CD8-positive, alpha-beta memory T cell (primary cell): ENCODE data around the gene NPAS2. TPM values are rescaled to one million over a fixed set of nuclear protein-coding genes. Genes with fewer than 3 reads are reported as not detected.

Source experiments
- CTCF ChIA-PET: fragments of 350-600 bp; sonication (Branson Sonifier 250); formaldehyde crosslinking; loops from one replicate; lab custom pipeline; 2021; ENCODE audit warnings: antibody characterized with exemption; lab: Charles Lee
- POLR2A ChIA-PET: fragments of 350-600 bp; sonication (Branson Sonifier 250); formaldehyde crosslinking; loops from one replicate; lab custom pipeline; 2021; ENCODE audit warnings: antibody characterized with exemption; lab: Charles Lee
- DNase-seq, 5 donors: peaks; one replicate each; pipeline versions ENCODE4 v3.0.0 to v3.0.0-alpha.2; 2020 to 2022; ENCODE audit warnings: mixed read lengths in 1 of 5
- H3K27ac ChIP-seq: one replicate; pipeline ENCODE4 v1.7.0; 2013; ENCODE audit warnings: low read depth, mild to moderate bottlenecking, low read length, moderate library complexity
- H3K27me3 ChIP-seq: 2 replicates; pipeline ENCODE4 v1.7.0; 2013; ENCODE audit warnings: low read length, mild to moderate bottlenecking; ENCODE audit not compliant: insufficient read depth, poor library complexity, severe bottlenecking
- H3K36me3 ChIP-seq: 2 replicates; pipeline ENCODE4 v1.7.0; 2013; ENCODE audit warnings: mild to moderate bottlenecking, low read length, moderate library complexity; ENCODE audit not compliant: insufficient read depth
- H3K4me1 ChIP-seq: 2 replicates; pipeline ENCODE4 v1.7.0; 2013; ENCODE audit warnings: mild to moderate bottlenecking, low read length, moderate library complexity; ENCODE audit not compliant: insufficient read depth
- H3K4me3 ChIP-seq: 2 replicates; pipeline ENCODE4 v1.7.0; 2013; ENCODE audit warnings: mild to moderate bottlenecking, low read length
- H3K9me3 ChIP-seq: 2 replicates; pipeline ENCODE4 v1.7.0; 2013; ENCODE audit warnings: mild to moderate bottlenecking, low read length
- H3K27ac Mint-ChIP-seq, 8 donors: one replicate each; pipeline ENCODE4 v1.8.0; 2020 to 2021; ENCODE audit warnings: mixed read lengths in 8 of 8, mild to moderate bottlenecking in 6 of 8, inconsistent platforms in 3 of 8, moderate library complexity in 3 of 8
- H3K27me3 Mint-ChIP-seq, 2 donors: one replicate each; pipeline ENCODE4 v1.8.0; 2020 to 2021; ENCODE audit warnings: mixed read lengths in 2 of 2, mild to moderate bottlenecking in 1 of 2, moderate library complexity in 1 of 2
- H3K36me3 Mint-ChIP-seq, 3 donors: one replicate each; pipeline ENCODE4 v1.8.0; 2020 to 2021; ENCODE audit warnings: mixed read lengths in 3 of 3, inconsistent platforms in 1 of 3, mild to moderate bottlenecking in 1 of 3
- H3K4me1 Mint-ChIP-seq, 3 donors: one replicate each; pipeline ENCODE4 v1.8.0; 2020 to 2021; ENCODE audit warnings: mixed read lengths in 3 of 3, inconsistent platforms in 1 of 3, mild to moderate bottlenecking in 1 of 3
- H3K4me3 Mint-ChIP-seq, 7 donors: one replicate each; pipeline ENCODE4 v1.8.0; 2020 to 2021; ENCODE audit warnings: mixed read lengths in 7 of 7, mild to moderate bottlenecking in 6 of 7, moderate library complexity in 4 of 7, inconsistent platforms in 2 of 7
- H3K9me3 Mint-ChIP-seq, 5 donors: one replicate each; pipeline ENCODE4 v1.8.0; 2020 to 2022; ENCODE audit warnings: mixed read lengths in 5 of 5, mild to moderate bottlenecking in 3 of 5, moderate library complexity in 2 of 5, inconsistent platforms in 1 of 5
- polyA plus RNA-seq: library from polyadenylated mRNA; unstranded; fragments of 300-500 nt; fragmentation: Illumina TruSeq; gene quantifications from one replicate; pipeline ENCODE4 v1.2.3, GENCODE V29; 2021
- total RNA-seq, 2 experiments: library from RNA; stranded (reverse); gene quantifications; one replicate each; pipeline ENCODE4 v1.2.3, GENCODE V29; 2021

NPAS2 gene
- total and polyA plus RNA-seq, 3 experiments from 2014 or later: 0.75 to 1.8 (median 1.1) TPM

- H3K4me3 Mint-ChIP-seq: no peak overlapping the region
Measured at GRCh38 chr2:101041413-101041812, 221.5 kb downstream of the NPAS2 start.

DNA sequence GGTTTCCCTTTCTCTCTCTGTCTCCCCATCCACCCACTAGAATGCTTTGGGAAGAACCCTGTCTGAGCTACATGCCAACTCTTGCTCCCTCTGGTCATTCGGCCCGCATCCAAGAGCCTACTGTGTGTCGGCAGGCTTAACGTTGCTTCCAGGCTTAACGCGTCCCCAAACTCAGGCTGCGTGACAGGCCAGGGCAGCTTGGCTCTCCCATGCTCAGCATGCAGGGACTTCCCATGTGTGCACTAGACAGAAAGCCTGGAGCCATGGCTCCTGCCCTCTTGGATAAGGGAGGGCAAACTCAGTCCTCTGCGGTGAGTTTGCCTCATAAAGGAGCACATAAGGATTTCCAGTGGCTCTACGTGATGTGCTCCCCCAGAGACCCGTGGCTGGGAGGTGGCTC is 225.4 kb downstream of the NPAS2 start:
- ChIA-PET CTCF (no interaction called here), POLR2A (no interaction called here)
- Histone ChIP-seq H3K27ac (no peak overlapping the region), H3K9me3 (no peaks in the 10 kb centered on the region), H3K4me3 (no peak overlapping the region), H3K36me3 (no peaks in the 10 kb centered on the region), H3K4me1 (no peaks in the 10 kb centered on the region), H3K27me3 (peaks cover 3% of the 10 kb centered on the region)
- DNase-seq: no peak
- Mint-ChIP-seq H3K4me3 (no peak overlapping the region), H3K4me1 (no peaks in the 10 kb centered on the region), H3K27ac (no peak overlapping the region), H3K27me3 (peaks cover 6 to 21% of the 10 kb centered on the region in 2 donors), H3K36me3 (peaks cover 0 to 4% (median 0%) of the 10 kb centered on the region in 3 donors), H3K9me3 (peaks cover 0 to 2% (median 0%) of the 10 kb centered on the region in 5 donors)

More at GRCh38 chr2:101041413-101041812, 221.5 kb downstream of the NPAS2 start:
- ChIA-PET CTCF (no interaction called here), POLR2A (no interaction called here)
- Mint-ChIP-seq H3K27ac (no peak overlapping the region), H3K36me3 (no peaks in the 10 kb centered on the region), H3K9me3 (no peaks in the 10 kb centered on the region), H3K4me1 (no peaks in the 10 kb centered on the region), H3K27me3 (peaks cover 8 to 21% of the 10 kb centered on the region in 2 donors)
- H3K9me3 ChIP-seq: no peaks in the 10 kb centered on the region
- peaks cover 3% of the 10 kb centered on the region for H3K27me3 ChIP-seq
- no peak overlapping the region for H3K4me3 ChIP-seq
- H3K36me3 ChIP-seq: no peaks in the 10 kb centered on the region
- DNase-seq: no peak
- no peaks in the 10 kb centered on the region for H3K4me1 ChIP-seq
- no peak overlapping the region for H3K27ac ChIP-seq

Other genes with a start within 250 kb of the NPAS2 start
- 1,000 to 10,000 TPM; 1,340 to 1,381 TPM for gene RPL31, start 182.2 kb downstream of the NPAS2 start, total RNA-seq
- gene RPL31, start 182.2 kb downstream of the NPAS2 start, polyA plus RNA-seq: 4,796 TPM